Psoas muscle (tissue), 8 donors: Measurements from ENCODE around the gene XRCC5. TPM values are rescaled to one million over a fixed set of nuclear protein-coding genes. Genes with fewer than 3 reads are reported as not detected.
A peak's percentile ranks its signal among the peaks of the same experiment; 100 is the strongest.

Experiments
- ATAC-seq, 4 donors: fragments of 200-7000 bp; cut with Tn5 transposase; one replicate each; pipeline ENCODE4 v1.9.1; 2020; ENCODE audit warnings: moderate library complexity in 3 of 4, mild to moderate bottlenecking in 2 of 4
- DNase-seq, 2 donors: peaks; one replicate each; pipeline ENCODE4 v3.0.0-alpha.2; 2020
- H3K27ac ChIP-seq: fragments of 200-600 bp; one replicate; pipeline ENCODE4 v1.8.0; 2022
- H3K27me3 ChIP-seq, 3 donors: fragments of 200-600 bp in 1 of 3; one replicate each; pipeline versions ENCODE4 v1.6.1 to v1.8.0; 2013 to 2022; ENCODE audit warnings: low read length in 2 of 3, mild to moderate bottlenecking in 2 of 3, moderate library complexity in 1 of 3; ENCODE audit not compliant: insufficient read depth in 3 of 3
- H3K36me3 ChIP-seq, 2 donors: fragments of 200-600 bp in 1 of 2; one replicate each; pipeline versions ENCODE4 v1.6.1 to v1.8.0; 2013 to 2022; ENCODE audit warnings: low read depth in 1 of 2, mild to moderate bottlenecking in 1 of 2, moderate library complexity in 1 of 2; ENCODE audit not compliant: insufficient read depth in 1 of 2
- H3K4me1 ChIP-seq: fragments of 200-600 bp; one replicate; pipeline ENCODE4 v1.8.0; 2022
- H3K4me3 ChIP-seq: fragments of 200-600 bp; one replicate; pipeline ENCODE4 v1.8.0; 2022; ENCODE audit warnings: mild to moderate bottlenecking
- H3K9me3 ChIP-seq: fragments of 200-600 bp; one replicate; pipeline ENCODE4 v1.8.0; 2022
- CTCF ChIP-seq: fragments of 200-600 bp; IDR thresholded peaks from one replicate; pipeline ENCODE4 v1.8.0; 2022; ENCODE audit warnings: antibody characterized with exemption
- WGBS, 3 donors: extraction: QIAGEN DNeasy Blood & Tissue Kit; methylation state at CpG; one replicate each; pipeline versions ENCODE4 v1.1.6 to v1.1.7; 2013; 5-methylcytosine and 5-hydroxymethylcytosine counted together
- intact Hi-C, 2 donors: fragments of 100-400 bp; cut with DNase I; formaldehyde crosslinking; loops; one replicate each; pipeline versions ENCODE4 v1.11.0 to v1.14.2; 2022
- polyA plus RNA-seq, 3 donors: library from polyadenylated mRNA; stranded (reverse); fragments of 200-250 nt; gene quantifications; one replicate each; pipeline ENCODE4 v1.2.3, GENCODE V29; 2013
- total RNA-seq, 4 donors: library from RNA; stranded (reverse); fragmentation: NEBNext Ultra II Directional in 2 of 4; extraction: Animal tissue kit (Norgen Biotek cat#: 25700) in 2 of 4; gene quantifications; one replicate each; pipeline versions ENCODE4 v1.2.1 to v1.2.4, GENCODE V29; 2021 to 2023
- donor health status: healthy with polysubstance abuse.
- donor health status: DM: no; HTN: no; CAD: no; lungs with moderate emphysema.
- donor health status: Bipolar disorder and iron deficiency.
- donor health status: healthy.
- donor health status: DM: yes; HTN: yes; CAD: no.
- donor health status: DM: no; HTN: no; CAD: no.
- donor health status: DM: no; HTN: no; CAD: no.
- donor health status: DM: yes; HTN: yes; CAD: no.

Gene XRCC5
- total and polyA plus RNA-seq, 7 donors, result 75.3 to 173 (median 140) TPM

- H3K4me1 ChIP-seq, result no peaks in the 10 kb centered on the region
- H3K4me3 ChIP-seq, result no peak overlapping the region
- no peaks in the 10 kb centered on the region for H3K27me3 ChIP-seq
- ATAC-seq, result peak in 1 of 4 donors; percentile 39
- TF ChIP-seq CTCF, result no peak
- H3K27ac ChIP-seq, result no peak overlapping the region
- 60 to 71% (median 62%) methylated on average over 1 of the region's 1 CpG for WGBS, 3 donors
- H3K36me3 ChIP-seq, result no peaks in the 10 kb centered on the region
- no peaks in the 10 kb centered on the region for H3K9me3 ChIP-seq
- DNase-seq, result no peak
- intact Hi-C loops, result no loop called here
These were observed 112.7 kb downstream of the XRCC5 start for GRCh38 chr2:216221811-216222210.

GRCh38 chr2:216222650-216223352, 113.7 kb downstream of the XRCC5 start:
- intact Hi-C loops, result no loop called here
- no peaks in the 10 kb centered on the region for H3K4me1 ChIP-seq
- DNase-seq, result no peak
- 63 to 70% (median 68%) methylated on average over 4 of the region's 4 CpGs for WGBS, 3 donors
- H3K27ac ChIP-seq, result no peak overlapping the region
- TF ChIP-seq CTCF, result peak; percentile 10
- H3K9me3 ChIP-seq, result no peaks in the 10 kb centered on the region
- H3K36me3 ChIP-seq, result no peaks in the 10 kb centered on the region
- no peak for ATAC-seq
- no peaks in the 10 kb centered on the region for H3K27me3 ChIP-seq
- no peak overlapping the region for H3K4me3 ChIP-seq

GRCh38 chr2:216224388-216224787, 115.2 kb downstream of the XRCC5 start:
- Histone ChIP-seq H3K27ac (no peak overlapping the region), H3K27me3 (no peaks in the 10 kb centered on the region), H3K9me3 (peaks cover 5% of the 10 kb centered on the region), H3K36me3 (no peaks in the 10 kb centered on the region), H3K4me3 (no peak overlapping the region), H3K4me1 (no peaks in the 10 kb centered on the region)
- WGBS, 3 donors, result 88 to 96% (median 90%) methylated on average over 1 of the region's 1 CpG
- DNase-seq (no peak), ATAC-seq (no peak)
- intact Hi-C loops, result no loop called here
- TF ChIP-seq CTCF, result no peak

GRCh38 chr2:216229277-216229914, 120.2 kb downstream of the XRCC5 start:
- no peak for ATAC-seq
- WGBS, 3 donors, result 86 to 91% (median 90%) methylated on average over 5 of the region's 5 CpGs
- H3K4me1 ChIP-seq, result no peaks in the 10 kb centered on the region
- intact Hi-C loops, result no loop called here
- no peaks in the 10 kb centered on the region for H3K27me3 ChIP-seq
- no peak overlapping the region for H3K27ac ChIP-seq
- peaks cover 21% of the 10 kb centered on the region for H3K9me3 ChIP-seq
- TF ChIP-seq CTCF, result no peak
- DNase-seq, result no peak
- no peaks in the 10 kb centered on the region for H3K36me3 ChIP-seq
- no peak overlapping the region for H3K4me3 ChIP-seq
